ENCODE results near the gene SLC25A17.

- no peak for TF ChIP-seq POLR2A (IDR thresholded peaks at IDR 0.05; ENCODE audit: low read length)
- TF ChIP-seq GATA1 (IDR thresholded peaks at IDR 0.05; ENCODE audit: low read depth, low read length) = no peak
Measured at GRCh38 chr22:40818192-40818746, 877 bp downstream of the SLC25A17 start.
